ENCODE data around the gene GSTM1.
A peak's percentile ranks its signal among the peaks of the same experiment; 100 is the strongest.
"Not testable (repeated sequence)": the region's sequence is repeated elsewhere in the genome, so short reads cannot be mapped to it uniquely, and the experiment has no call there.

The GSTM1 gene

GRCh38 chr1:109660691-109661026 lies 27.0 kb upstream of the GSTM1 start:
- DNase-seq (ENCODE audit: low spot score): not testable (repeated sequence)

GRCh38 chr1:109661391-109661790 lies 26.2 kb upstream of the GSTM1 start:
- no peak for DNase-seq (ENCODE audit: low spot score)

DNA sequence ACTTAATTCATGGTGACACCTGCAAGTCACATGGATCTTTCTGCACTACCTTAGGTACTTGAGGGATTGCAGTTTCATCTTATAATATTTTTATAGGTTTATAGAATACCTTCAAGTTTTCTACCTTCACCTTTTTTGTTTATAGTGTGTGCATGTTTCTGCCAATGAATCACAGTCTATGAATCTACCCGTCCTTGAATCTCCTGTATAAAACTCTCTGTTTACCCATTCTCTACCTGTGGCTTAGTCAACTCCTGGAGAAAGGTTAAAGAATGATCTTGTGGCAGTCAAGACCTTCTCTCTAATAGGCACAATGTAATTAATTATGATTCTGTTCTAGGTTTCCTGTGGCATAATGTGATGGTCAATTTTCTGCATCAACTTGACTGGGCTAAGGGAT lies 22.9 kb upstream of the GSTM1 start:
- no peak for DNase-seq (ENCODE audit: low spot score)

DNA sequence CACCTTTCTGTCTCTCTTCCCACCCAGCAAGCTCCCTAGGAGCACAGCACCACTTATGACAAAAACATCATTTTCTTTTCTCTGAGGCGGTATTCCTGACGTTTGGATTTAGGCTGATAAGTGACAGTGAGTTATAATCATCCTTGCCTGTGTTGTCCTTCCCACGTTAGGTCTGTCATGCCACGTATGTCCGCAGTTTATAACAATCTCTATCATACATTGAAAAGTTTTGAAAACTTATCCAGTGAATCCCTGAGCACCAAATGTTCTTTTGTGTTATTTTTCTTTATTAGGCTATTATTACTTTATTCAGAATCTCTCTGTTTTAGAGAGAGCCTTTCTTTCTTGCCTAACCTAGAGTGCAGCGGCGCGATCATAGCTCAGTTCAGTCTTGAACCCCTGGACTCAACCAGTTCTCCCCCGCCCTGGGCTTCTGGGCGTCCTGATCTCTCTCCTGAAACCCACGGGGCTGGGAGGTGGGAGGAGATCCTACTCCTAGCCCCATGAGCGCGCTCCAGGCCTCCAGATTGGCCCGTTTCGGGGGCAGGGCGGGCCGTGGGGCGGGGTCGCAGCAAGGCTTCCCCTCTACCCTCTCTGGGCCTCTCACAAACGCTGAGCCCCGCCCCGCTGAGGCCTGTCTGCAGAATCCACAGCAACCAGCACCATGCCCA lies 20.0 kb upstream of the GSTM1 start, which contains the start of gene GSTM2:
GSTM2 (plus strand) TSS at position 606 of the 671 bp plus-strand sequence; CDS start at position 665, 59 bp downstream.
- DNase-seq (ENCODE audit: low spot score): peak; percentile 31

- no peak for DNase-seq (ENCODE audit: low spot score)
Observed at GRCh38 chr1:109668123-109668775, 19.4 kb upstream of the GSTM1 start.

GRCh38 chr1:109669246-109669948 lies 18.2 kb upstream of the GSTM1 start:
- no peak for DNase-seq (ENCODE audit: low spot score)

- not testable (repeated sequence) for DNase-seq (ENCODE audit: low spot score)
Observed at GRCh38 chr1:109669949-109670302, 17.7 kb upstream of the GSTM1 start.

DNA sequence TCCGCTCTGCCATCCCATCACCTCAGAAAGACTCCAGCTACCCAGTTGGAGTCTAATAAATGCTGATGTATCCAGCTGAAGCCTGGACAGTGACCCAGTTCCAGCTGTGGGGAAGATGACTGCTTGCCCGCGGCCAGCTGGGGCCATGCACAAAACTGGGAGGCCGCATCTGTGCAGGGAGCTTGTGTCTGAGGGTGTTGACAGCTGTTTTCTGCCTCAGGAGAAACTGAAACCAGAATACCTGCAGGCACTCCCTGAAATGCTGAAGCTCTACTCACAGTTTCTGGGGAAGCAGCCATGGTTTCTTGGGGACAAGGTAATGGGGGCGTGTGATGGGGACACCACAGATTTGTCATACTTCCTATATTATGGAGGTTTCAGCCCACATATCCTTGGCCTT lies 16.6 kb upstream of the GSTM1 start:
- no peak for DNase-seq (ENCODE audit: low spot score)

GRCh38 chr1:109673861-109674260 lies 13.8 kb upstream of the GSTM1 start:
- DNase-seq (ENCODE audit: low spot score): not testable (repeated sequence)

- DNase-seq (ENCODE audit: low spot score): not testable (repeated sequence)
Observed at GRCh38 chr1:109676683-109677381, 10.8 kb upstream of the GSTM1 start.

- DNase-seq (ENCODE audit: low spot score): no peak
Observed at GRCh38 chr1:109677459-109677858, 10.2 kb upstream of the GSTM1 start.

GRCh38 chr1:109678637-109679036 lies 9.0 kb upstream of the GSTM1 start:
- DNase-seq (ENCODE audit: low spot score): not testable (repeated sequence)

DNA sequence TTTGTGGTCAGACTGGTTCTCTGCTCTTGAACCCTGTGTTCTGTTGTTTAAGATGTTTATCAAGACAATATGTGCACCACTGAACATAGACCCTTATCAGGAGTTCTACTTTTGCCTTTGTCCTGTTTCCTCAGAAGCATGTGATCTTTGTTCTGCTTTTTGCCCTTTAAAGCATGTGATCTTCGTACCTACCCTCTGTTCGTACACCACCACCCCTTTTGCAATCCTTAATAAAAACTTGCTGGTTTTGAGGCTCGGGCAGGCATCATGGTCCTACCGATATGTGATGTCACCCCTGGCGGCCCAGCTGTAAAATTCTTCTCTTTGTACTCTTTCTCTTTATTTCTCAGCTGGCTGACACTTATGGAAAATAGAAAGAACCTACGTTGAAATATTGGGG lies 2.8 kb upstream of the GSTM1 start:
- DNase-seq (ENCODE audit: low spot score): not testable (repeated sequence)

GRCh38 chr1:109685399-109685798 lies 2.2 kb upstream of the GSTM1 start:
- not testable (repeated sequence) for DNase-seq (ENCODE audit: low spot score)

DNA sequence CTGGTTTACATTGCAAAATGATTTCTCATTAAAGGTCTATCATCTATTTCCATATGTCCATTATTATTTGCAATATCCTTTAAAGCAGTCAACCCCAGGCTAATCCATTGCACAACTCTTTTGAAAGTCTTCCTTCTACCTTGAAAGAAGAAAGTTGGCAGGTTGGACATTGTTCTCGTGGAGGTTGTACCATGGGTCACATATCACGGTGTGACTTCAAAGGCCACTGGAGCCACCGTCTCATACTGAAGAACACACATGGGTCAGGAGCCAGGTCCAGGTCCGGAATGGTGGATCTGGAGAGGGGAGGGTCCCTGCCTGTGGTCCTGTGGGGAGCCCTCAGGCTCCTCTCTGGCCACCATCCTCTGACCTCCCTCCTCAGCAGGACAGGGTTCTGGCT lies 1.7 kb upstream of the GSTM1 start:
- DNase-seq (ENCODE audit: low spot score): not testable (repeated sequence)

DNA sequence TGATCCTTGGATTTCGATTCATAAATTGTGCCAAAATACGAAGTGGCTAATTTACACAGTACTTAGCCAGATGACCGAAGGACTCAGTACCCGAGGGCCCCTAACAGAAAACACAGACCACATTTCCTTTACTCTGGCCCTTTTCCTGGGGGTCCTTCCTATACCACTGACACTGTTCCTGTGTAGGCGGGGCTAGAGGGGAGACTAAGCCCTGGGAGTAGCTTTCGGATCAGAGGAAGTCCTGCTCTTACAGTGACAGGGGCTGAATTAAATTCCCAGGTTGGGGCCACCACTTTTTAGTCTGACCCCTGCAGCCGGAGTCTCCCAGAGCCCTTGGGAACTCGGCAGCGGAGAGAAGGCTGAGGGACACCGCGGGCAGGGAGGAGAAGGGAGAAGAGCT lies 508 bp upstream of the GSTM1 start:
- DNase-seq (ENCODE audit: low spot score): not testable (repeated sequence)

GRCh38 chr1:109689844-109690405 lies 2.3 kb downstream of the GSTM1 start:
- DNase-seq (ENCODE audit: low spot score): no peak

DNA sequence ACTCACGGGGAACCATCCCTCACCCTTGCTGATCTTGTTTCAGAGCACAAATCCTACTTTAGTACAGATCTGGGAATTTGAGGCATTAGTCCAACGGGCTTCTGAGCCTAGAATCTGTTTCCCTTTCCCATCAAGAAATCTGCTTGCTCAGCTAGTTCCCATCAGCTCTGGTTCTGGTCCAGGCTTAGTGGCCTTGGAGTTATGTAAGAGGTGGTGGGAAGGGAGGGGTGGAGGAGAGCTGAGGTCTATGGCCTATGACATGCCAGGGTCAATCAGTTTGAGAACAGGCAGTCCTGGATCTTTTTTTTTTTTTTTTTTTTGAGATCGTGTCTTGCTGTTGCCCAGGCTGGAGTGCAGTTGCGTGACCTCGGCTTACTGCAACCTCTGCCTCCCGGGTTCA lies 4.1 kb downstream of the GSTM1 start:
- no peak for DNase-seq (ENCODE audit: low spot score)

DNA sequence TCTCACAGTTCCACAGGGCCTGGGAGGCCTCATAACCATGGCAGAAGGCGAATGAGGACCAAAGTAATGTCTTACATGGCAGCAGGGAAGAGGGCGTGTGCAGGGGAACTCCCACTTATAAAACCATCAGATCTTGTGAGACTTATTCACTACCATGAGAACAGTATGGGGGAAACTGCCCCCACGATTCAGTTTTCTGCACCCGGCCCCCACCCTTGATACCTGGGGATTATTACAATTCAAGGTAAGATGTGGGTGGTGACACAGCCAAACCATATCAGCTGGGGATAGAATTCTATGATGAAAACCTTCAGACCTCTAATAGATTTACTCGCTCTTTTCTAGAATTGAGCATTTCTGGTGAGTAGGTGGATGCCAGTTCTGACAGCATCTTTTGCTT lies 6.8 kb downstream of the GSTM1 start:
- not testable (repeated sequence) for DNase-seq (ENCODE audit: low spot score)

GRCh38 chr1:109695138-109695537 lies 7.5 kb downstream of the GSTM1 start:
- not testable (repeated sequence) for DNase-seq (ENCODE audit: low spot score)

DNA sequence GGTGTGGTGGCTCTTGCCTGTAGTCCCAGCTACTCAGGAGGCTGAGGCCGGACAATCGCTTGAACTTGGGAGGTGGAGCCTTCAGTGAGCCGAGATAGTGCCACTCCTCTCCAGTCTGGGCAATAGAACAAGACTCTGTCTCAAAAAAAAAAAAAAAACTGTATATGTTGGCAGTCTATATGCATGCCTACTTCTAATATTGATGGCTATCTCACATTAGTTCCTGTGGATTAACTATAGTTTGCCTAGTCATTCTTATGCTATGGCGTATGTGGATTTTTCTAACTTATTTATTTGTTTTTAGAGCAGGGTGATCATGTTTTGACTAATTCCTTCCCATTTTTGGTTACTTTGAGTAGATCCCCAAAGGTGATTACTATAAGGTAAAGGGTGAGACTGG lies 9.4 kb downstream of the GSTM1 start:
- no peak for DNase-seq (ENCODE audit: low spot score)

DNA sequence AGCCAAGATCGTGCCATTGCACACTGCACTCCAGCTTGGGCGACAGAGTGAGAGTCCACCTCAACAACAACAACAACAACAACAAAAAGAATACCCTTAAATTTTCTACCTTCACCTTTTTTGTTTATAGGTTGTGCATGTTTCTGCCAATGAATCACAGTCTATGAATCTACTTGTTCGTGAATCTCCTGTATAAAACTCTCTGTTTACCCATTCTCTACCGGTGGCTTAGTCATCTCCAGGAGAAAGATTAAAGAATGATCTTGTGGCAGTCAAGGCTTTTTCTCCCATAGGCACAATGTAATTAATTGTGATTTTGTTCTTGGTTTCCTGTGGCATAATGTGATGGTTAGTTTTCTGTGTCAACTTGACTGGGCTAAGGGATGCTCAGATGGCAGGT lies 10.2 kb downstream of the GSTM1 start:
- DNase-seq (ENCODE audit: low spot score): not testable (repeated sequence)
